IMR-90 (cell line): ENCODE measurements around the gene CCDC184. TPM values are rescaled to one million over a fixed set of nuclear protein-coding genes. Genes with fewer than 3 reads are reported as not detected.

Experiments
- ATAC-seq: fragments of 200-7000 bp; cut with Tn5 transposase; 2 replicates; pipeline ENCODE4 v1.9.1; 2020; ENCODE audit warnings: low read depth, mild to moderate bottlenecking, moderate library complexity
- BruUV-seq: library from RNA; stranded (reverse); fragments of 400-500 nt; replicated peaks from 2 replicates; lab custom pipeline; 2021; lab: Mats Ljungman, UMichigan
- CTCF ChIA-PET: fragments of 300-600 bp; formaldehyde crosslinking; extraction: SDS; loops from one replicate; lab custom pipeline; 2021; ENCODE audit warnings: antibody characterized with exemption; lab: Yijun Ruan, JAX
- POLR2A ChIA-PET: fragments of 300-600 bp; sonication (Branson Sonifier 250); formaldehyde crosslinking; loops from one replicate; lab custom pipeline; 2022; ENCODE audit warnings: antibody characterized with exemption; ENCODE audit not compliant: unreplicated experiment; lab: Charles Lee
- DNase-seq: peaks from one replicate; pipeline ENCODE4 v3.0.0; 2013
- H2AFZ ChIP-seq: replicated peaks from 2 replicates; pipeline ENCODE3; 2013; ENCODE audit warnings: low read length, mild to moderate bottlenecking; ENCODE audit not compliant: poor library complexity
- H2AK5ac ChIP-seq: 2 replicates; pipeline ENCODE4 v1.6.1; 2013; ENCODE audit warnings: low read depth, low read length, inconsistent platforms
- H2AK9ac ChIP-seq: replicated peaks from 2 replicates; pipeline ENCODE3; 2013; ENCODE audit warnings: mild to moderate bottlenecking, low read depth, low read length, moderate library complexity; ENCODE audit not compliant: poor library complexity
- H2BK120ac ChIP-seq: 2 replicates; pipeline ENCODE4 v1.6.1; 2013; ENCODE audit warnings: low read depth, low read length, inconsistent platforms
- H2BK15ac ChIP-seq: 3 replicates; pipeline ENCODE4 v1.6.1; 2013; ENCODE audit warnings: low read depth, low read length, inconsistent platforms
- H2BK20ac ChIP-seq: 2 replicates; pipeline ENCODE4 v1.6.1; 2013; ENCODE audit warnings: low read depth, mild to moderate bottlenecking, inconsistent platforms, low read length, moderate library complexity
- H2BK5ac ChIP-seq: 2 replicates; pipeline ENCODE4 v1.6.1; 2013; ENCODE audit warnings: mild to moderate bottlenecking, low read depth, low read length, inconsistent platforms; ENCODE audit not compliant: poor library complexity, severe bottlenecking
- H3K14ac ChIP-seq: replicated peaks from 2 replicates; pipeline ENCODE4 v1.6.1; 2013; ENCODE audit warnings: low read depth, low read length, inconsistent platforms
- H3K18ac ChIP-seq: 2 replicates; pipeline ENCODE4 v1.6.1; 2013; ENCODE audit warnings: low read depth, low read length, control low read depth
- H3K23ac ChIP-seq: 2 replicates; pipeline ENCODE4 v1.6.1; 2013; ENCODE audit warnings: low read depth, low read length, inconsistent platforms
- H3K27ac ChIP-seq: 2 replicates; pipeline ENCODE4 v1.5.1; 2013; ENCODE audit warnings: mild to moderate bottlenecking, control low read depth, low read length; ENCODE audit not compliant: insufficient read depth
- H3K27me3 ChIP-seq: 2 replicates; pipeline ENCODE4 v1.6.1; 2013; ENCODE audit warnings: low read length; ENCODE audit not compliant: control insufficient read depth, insufficient read depth
- H3K36me3 ChIP-seq: 2 replicates; pipeline ENCODE4 v1.6.1; 2013; ENCODE audit warnings: low read length, mixed read lengths; ENCODE audit not compliant: control insufficient read depth, insufficient read depth
- H3K4ac ChIP-seq: 2 replicates; pipeline ENCODE4 v1.6.1; 2013; ENCODE audit warnings: low read depth, low read length, inconsistent platforms
- H3K4me1 ChIP-seq: 2 replicates; pipeline ENCODE4 v1.6.1; 2013; ENCODE audit warnings: low read length, mixed read lengths; ENCODE audit not compliant: control insufficient read depth, insufficient read depth
- H3K4me2 ChIP-seq: 2 replicates; pipeline ENCODE4 v1.6.1; 2013; ENCODE audit warnings: low read depth, mild to moderate bottlenecking, control low read depth, low read length, moderate library complexity
- H3K4me3 ChIP-seq: 2 replicates; pipeline ENCODE4 v1.5.1; 2013; ENCODE audit warnings: low read depth, mild to moderate bottlenecking, control low read depth, low read length, moderate library complexity; ENCODE audit not compliant: insufficient read depth
- H3K56ac ChIP-seq: 2 replicates; pipeline ENCODE4 v1.6.1; 2013; ENCODE audit warnings: low read length, inconsistent platforms; ENCODE audit not compliant: insufficient read depth; ENCODE audit errors: extremely low read depth
- H3K79me1 ChIP-seq, 2 experiments: 2 replicates each; pipeline ENCODE4 v1.6.1; 2013; ENCODE audit warnings: low read length in 2 of 2, inconsistent platforms in 1 of 2, low read depth in 1 of 2
- H3K9ac ChIP-seq: 2 replicates; pipeline ENCODE4 v1.6.1; 2013; ENCODE audit warnings: low read depth, low read length, control low read depth
- H3K9me1 ChIP-seq: 2 replicates; pipeline ENCODE4 v1.6.1; 2013; ENCODE audit warnings: low read length, inconsistent platforms; ENCODE audit not compliant: insufficient read depth
- H3K9me3 ChIP-seq: 2 replicates; pipeline ENCODE4 v1.6.1; 2013; ENCODE audit warnings: low read length; ENCODE audit not compliant: control insufficient read depth, insufficient read depth
- H4K20me1 ChIP-seq: 2 replicates; pipeline ENCODE4 v1.6.1; 2013; ENCODE audit warnings: low read length, inconsistent platforms; ENCODE audit not compliant: insufficient read depth
- H4K5ac ChIP-seq: 2 replicates; pipeline ENCODE4 v1.6.1; 2013; ENCODE audit warnings: mild to moderate bottlenecking, low read depth, low read length, control low read depth
- H4K8ac ChIP-seq, 2 experiments: 2 replicates each; pipeline ENCODE4 v1.6.1; 2013; ENCODE audit warnings: low read depth in 2 of 2, low read length in 2 of 2, control low read depth in 1 of 2, inconsistent platforms in 1 of 2
- H4K91ac ChIP-seq: 2 replicates; pipeline ENCODE4 v1.6.1; 2013; ENCODE audit warnings: low read depth, low read length, inconsistent platforms; ENCODE audit not compliant: insufficient read depth
- MAFK ChIP-seq: IDR thresholded peaks from 2 replicates; pipeline ENCODE4 v1.6.1; 2012; ENCODE audit warnings: low read depth, low read length, improper control_type of control experiment
- POLR2A ChIP-seq: IDR thresholded peaks from 2 replicates; pipeline ENCODE4 v1.6.1; 2012; ENCODE audit warnings: mild to moderate bottlenecking, low read depth, low read length
- WGBS, 2 experiments: methylation state at CpG; one replicate each; pipeline versions ENCODE4 v1.1.5 to v1.1.7; 2013; ENCODE audit warnings: missing lambda C conversion rate in 2 of 2; ENCODE audit not compliant: insufficient read length in 1 of 2; ENCODE audit errors: extremely low coverage in 2 of 2; 5-methylcytosine and 5-hydroxymethylcytosine counted together
- dilution Hi-C: fragments of 300-500 bp; cut with HindIII; formaldehyde crosslinking; loops from one replicate; pipeline ENCODE4 v1.14.3; 2018; ENCODE audit warnings: low sequenced_read_pairs; ENCODE audit not compliant: unreplicated experiment
- in situ Hi-C: fragments of 300-500 bp; cut with MboI; formaldehyde crosslinking; loops from 3 replicates; pipeline ENCODE4 v1.14.3; 2019; ENCODE audit warnings: low sequenced_read_pairs, inconsistent platforms, mixed read lengths
- intact Hi-C: fragments of 100-400 bp; cut with micrococcal nuclease; formaldehyde crosslinking; loops from 2 replicates; pipeline ENCODE4 v1.10.0; 2022
- polyA plus RNA-seq, 3 experiments: library from polyadenylated mRNA; depleted of rRNA; stranded (reverse); fragments of >200 nt; gene quantifications; 2 replicates each; pipeline ENCODE4 v1.2.3, GENCODE V29; 2012; ENCODE audit warnings: low replicate concordance in 1 of 3
- total RNA-seq: library from RNA; depleted of rRNA; stranded (reverse); fragments of >200 nt; gene quantifications from 2 replicates; pipeline ENCODE4 v1.2.3, GENCODE V29; 2012
- TF ChIP-seq, protein P1 (sequence below): fragments of 150-350 bp; IDR thresholded peaks from 2 replicates; pipeline ENCODE4 v1.6.1; 2017; ENCODE audit warnings: mild to moderate bottlenecking, antibody characterized with exemption, low read length, low read depth

CCDC184 gene
- total and polyA plus RNA-seq, 2 of the 4 experiments (the other 2 are of a cell fraction): 0.18 to 0.22 TPM

DNA sequence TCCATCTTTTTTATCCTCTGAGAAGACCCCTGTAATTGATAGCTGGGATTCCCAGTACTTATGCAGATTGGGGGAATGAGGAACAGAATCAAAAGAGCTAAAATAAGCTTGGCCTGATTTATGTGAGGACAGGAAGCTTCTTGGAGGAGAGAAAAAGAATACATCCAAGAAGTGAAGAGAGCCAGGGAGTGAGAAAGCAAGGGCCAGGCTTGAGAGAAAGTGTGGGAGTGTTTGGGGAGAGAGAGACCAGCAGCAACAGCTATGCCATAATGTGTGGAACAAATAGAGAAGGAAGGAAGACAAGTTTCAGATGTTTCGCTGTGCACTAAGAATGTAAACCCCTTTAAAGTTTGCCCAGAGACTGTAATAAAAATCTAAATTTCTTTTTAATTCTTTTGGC, 4.0 kb upstream of the CCDC184 start:
- DNase-seq: no peak
- Histone ChIP-seq H3K56ac (no peak overlapping the region), H3K27ac (no peak overlapping the region), H3K9me1 (no peaks in the 10 kb centered on the region; the same call in 1 of the 2 replicates), H2BK15ac (no peak overlapping the region), H3K4me3 (no peak overlapping the region), H2BK5ac (no peak overlapping the region), H4K20me1 (no peaks in the 10 kb centered on the region), H3K14ac (no peak overlapping the region), H3K27me3 (peaks cover 50% of the 10 kb centered on the region), H4K5ac (no peak overlapping the region), H3K18ac (no peak overlapping the region), H3K9ac (no peak overlapping the region), H3K9me3 (no peaks in the 10 kb centered on the region), H4K8ac (no peak overlapping the region), H2BK120ac (no peak overlapping the region), H3K36me3 (no peaks in the 10 kb centered on the region), H2AK9ac (no peak overlapping the region), H3K23ac (no peak overlapping the region), H4K91ac (no peak overlapping the region), H3K4me1 (peaks cover 3% of the 10 kb centered on the region; the same call in 1 of the 2 replicates), H2AK5ac (no peak overlapping the region), H3K79me1 (no peaks in the 10 kb centered on the region), H2BK20ac (no peak overlapping the region), H3K4me2 (no peak overlapping the region), H3K4ac (no peak overlapping the region), H2AFZ (no peak overlapping the region)
- TF ChIP-seq POLR2A (no peak), MAFK (no peak)
- TF ChIP-seq, protein P1, sequence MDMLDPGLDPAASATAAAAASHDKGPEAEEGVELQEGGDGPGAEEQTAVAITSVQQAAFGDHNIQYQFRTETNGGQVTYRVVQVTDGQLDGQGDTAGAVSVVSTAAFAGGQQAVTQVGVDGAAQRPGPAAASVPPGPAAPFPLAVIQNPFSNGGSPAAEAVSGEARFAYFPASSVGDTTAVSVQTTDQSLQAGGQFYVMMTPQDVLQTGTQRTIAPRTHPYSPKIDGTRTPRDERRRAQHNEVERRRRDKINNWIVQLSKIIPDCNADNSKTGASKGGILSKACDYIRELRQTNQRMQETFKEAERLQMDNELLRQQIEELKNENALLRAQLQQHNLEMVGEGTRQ: no peak
- no peak for ATAC-seq
- in situ Hi-C loops (no loop called here), intact Hi-C loops (no loop called here), dilution Hi-C loops (no loop called here)
- CTCF ChIA-PET: no interaction called here
- BruUV-seq: no TSS peak
- no CpG with 5 or more reads among the region's 1 CpG for WGBS, 2 experiments
- POLR2A ChIA-PET: no interaction called here
